ENCODE results near the gene DCTN1. TPM values are rescaled to one million over a fixed set of nuclear protein-coding genes. Genes with fewer than 3 reads are reported as not detected.
A peak's percentile ranks its signal among the peaks of the same experiment; 100 is the strongest.

The DCTN1 gene
- total and polyA plus RNA-seq, 2 donors (not counting 1 experiment from before 2014, with no cell fraction given): 46.7 to 143 TPM

DNA sequence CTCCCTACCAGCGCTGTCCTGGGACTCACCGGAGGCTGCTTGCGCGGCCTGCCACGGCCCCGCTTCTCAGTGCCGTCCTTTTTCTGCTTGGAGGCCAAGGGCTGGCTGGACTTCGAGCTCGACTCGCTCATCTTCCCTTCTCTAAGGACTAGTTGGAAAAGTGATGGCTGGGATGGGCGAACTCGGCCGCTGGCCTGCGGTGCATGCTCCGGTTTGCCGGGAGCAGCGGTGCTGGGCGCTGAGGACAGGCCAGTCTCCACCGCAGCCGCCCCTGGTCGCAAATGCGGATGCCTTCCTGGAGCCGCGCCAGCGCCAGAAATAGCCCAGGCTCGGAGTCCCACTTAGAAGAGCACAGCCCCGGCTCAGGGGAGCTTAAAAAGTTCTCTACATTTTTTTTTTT, 38.2 kb upstream of the DCTN1 start:
- H3K27ac Mint-ChIP-seq: no peak overlapping the region

DNA sequence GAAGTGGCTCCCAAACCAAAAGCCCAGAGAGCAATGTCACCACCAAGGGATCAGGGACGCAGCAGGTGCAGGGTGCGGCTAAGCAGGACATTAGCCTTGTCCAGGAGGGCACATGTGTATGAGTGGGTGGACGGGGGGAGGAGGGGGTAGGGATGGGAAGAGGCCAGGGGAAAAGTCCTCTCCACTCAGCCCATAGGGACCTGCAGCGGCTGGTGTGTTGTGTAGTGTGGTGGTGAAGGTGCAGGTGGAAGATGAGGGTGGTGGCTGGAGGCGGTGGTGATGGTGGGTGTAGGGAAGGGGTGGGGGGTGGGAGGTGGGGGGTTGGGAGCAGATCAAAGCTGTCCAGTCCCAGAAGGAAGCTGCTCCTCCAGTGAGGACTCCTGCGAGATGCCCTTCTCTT, 37.7 kb upstream of the DCTN1 start:
- peaks cover 62% of the 10 kb centered on the region for H3K4me1 Mint-ChIP-seq
- no peak overlapping the region for H3K27ac ChIP-seq (ENCODE audit: low read length in 2 of 2)
- TF ChIP-seq, protein P1, sequence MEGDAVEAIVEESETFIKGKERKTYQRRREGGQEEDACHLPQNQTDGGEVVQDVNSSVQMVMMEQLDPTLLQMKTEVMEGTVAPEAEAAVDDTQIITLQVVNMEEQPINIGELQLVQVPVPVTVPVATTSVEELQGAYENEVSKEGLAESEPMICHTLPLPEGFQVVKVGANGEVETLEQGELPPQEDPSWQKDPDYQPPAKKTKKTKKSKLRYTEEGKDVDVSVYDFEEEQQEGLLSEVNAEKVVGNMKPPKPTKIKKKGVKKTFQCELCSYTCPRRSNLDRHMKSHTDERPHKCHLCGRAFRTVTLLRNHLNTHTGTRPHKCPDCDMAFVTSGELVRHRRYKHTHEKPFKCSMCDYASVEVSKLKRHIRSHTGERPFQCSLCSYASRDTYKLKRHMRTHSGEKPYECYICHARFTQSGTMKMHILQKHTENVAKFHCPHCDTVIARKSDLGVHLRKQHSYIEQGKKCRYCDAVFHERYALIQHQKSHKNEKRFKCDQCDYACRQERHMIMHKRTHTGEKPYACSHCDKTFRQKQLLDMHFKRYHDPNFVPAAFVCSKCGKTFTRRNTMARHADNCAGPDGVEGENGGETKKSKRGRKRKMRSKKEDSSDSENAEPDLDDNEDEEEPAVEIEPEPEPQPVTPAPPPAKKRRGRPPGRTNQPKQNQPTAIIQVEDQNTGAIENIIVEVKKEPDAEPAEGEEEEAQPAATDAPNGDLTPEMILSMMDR (IDR thresholded peaks at IDR 0.05): no peak
- no peak for TF ChIP-seq EZH2 (IDR thresholded peaks at IDR 0.05; ENCODE audit: borderline replicate concordance, insufficient read depth, low read depth, low read length, poor library complexity, severe bottlenecking)
- ChIA-PET CTCF (no interaction called here), POLR2A (no interaction called here)
- no peaks in the 10 kb centered on the region for H4K20me1 ChIP-seq (ENCODE audit: control insufficient read depth, insufficient read depth, low read length, poor library complexity, severe bottlenecking)
- no peak overlapping the region for H3K9ac ChIP-seq (ENCODE audit: low read length)
- no peak overlapping the region for H3K4me3 ChIP-seq (ENCODE audit: control extremely low read depth in 1 of 5, extremely low read depth in 1 of 5, insufficient read depth in 1 of 5, low read depth in 2 of 5, low read length in 4 of 5)
- 95% methylated on average over 3 of the region's 6 CpGs for WGBS (ENCODE audit: insufficient coverage)
- no peaks in the 10 kb centered on the region for H3K27me3 Mint-ChIP-seq
- peaks cover 4% of the 10 kb centered on the region for H3K79me2 ChIP-seq (ENCODE audit: control insufficient read depth, insufficient read depth, low read length)
- DNase-seq (no peak), ATAC-seq (ENCODE audit: low read depth) (no peak)
- peaks cover 51 to 72% of the 10 kb centered on the region in 2 donors for H3K4me1 ChIP-seq (ENCODE audit: control insufficient read depth in 2 of 2, insufficient read depth in 2 of 2, low read length in 2 of 2)
- no peaks in the 10 kb centered on the region for H3K9me3 ChIP-seq (ENCODE audit: control extremely low read depth in 1 of 3, control insufficient read depth in 2 of 3, insufficient read depth in 1 of 3, low read length in 2 of 3)
- no peak overlapping the region for H3K4me3 Mint-ChIP-seq
- peak overlapping the region; percentile 73 for H3K27ac Mint-ChIP-seq
- no peak overlapping the region for H3K4me2 ChIP-seq (replicated peaks; ENCODE audit: low read depth, low read length, poor library complexity, severe bottlenecking)
- no peaks in the 10 kb centered on the region for H3K27me3 ChIP-seq (replicated peaks in 1 of 4; ENCODE audit: control extremely low read depth in 1 of 4, control insufficient read depth in 3 of 4, insufficient read depth in 4 of 4, low read length in 3 of 4)
- no peaks in the 10 kb centered on the region for H3K9me3 Mint-ChIP-seq (ENCODE audit: insufficient read depth)
- H3K36me3 ChIP-seq (replicated peaks in 1 of 2; ENCODE audit: control extremely low read depth in 1 of 2, control insufficient read depth in 1 of 2, extremely low read depth in 1 of 2, insufficient read depth in 2 of 2, low read length in 1 of 2): no peaks in the 10 kb centered on the region
- H2AFZ ChIP-seq (ENCODE audit: insufficient read depth, low read depth, low read length, poor library complexity, severe bottlenecking): no peak overlapping the region
- intact Hi-C loops (cut with micrococcal nuclease): no loop called here

More for the DNA sequence above, 38.2 kb upstream of the DCTN1 start:
- no peaks in the 10 kb centered on the region for H3K36me3 ChIP-seq (replicated peaks in 1 of 2; ENCODE audit: control extremely low read depth in 1 of 2, control insufficient read depth in 1 of 2, extremely low read depth in 1 of 2, insufficient read depth in 2 of 2, low read length in 1 of 2)
- TF ChIP-seq, protein P1 (IDR thresholded peaks at IDR 0.05): no peak
- TF ChIP-seq EZH2 (IDR thresholded peaks at IDR 0.05; ENCODE audit: borderline replicate concordance, insufficient read depth, low read depth, low read length, poor library complexity, severe bottlenecking): no peak
- peaks cover 4% of the 10 kb centered on the region for H3K79me2 ChIP-seq (ENCODE audit: control insufficient read depth, insufficient read depth, low read length)
- H3K4me1 Mint-ChIP-seq: peaks cover 62% of the 10 kb centered on the region
- no peak overlapping the region for H3K4me3 ChIP-seq (ENCODE audit: control extremely low read depth in 1 of 5, extremely low read depth in 1 of 5, insufficient read depth in 1 of 5, low read depth in 2 of 5, low read length in 4 of 5)
- DNase-seq: no peak
- H3K9me3 ChIP-seq (ENCODE audit: control extremely low read depth in 1 of 3, control insufficient read depth in 2 of 3, insufficient read depth in 1 of 3, low read length in 2 of 3): no peaks in the 10 kb centered on the region
- H3K9me3 Mint-ChIP-seq (ENCODE audit: insufficient read depth): no peaks in the 10 kb centered on the region
- ChIA-PET POLR2A (interaction anchor here (0.6 to 1.0 kb wide), 3 partner anchors 27 to 85 kb away, joined by 3 read pairs; no protein-coding TSS in a partner anchor), CTCF (no interaction called here)
- H2AFZ ChIP-seq (ENCODE audit: insufficient read depth, low read depth, low read length, poor library complexity, severe bottlenecking): no peak overlapping the region
- H3K27me3 ChIP-seq (replicated peaks in 1 of 4; ENCODE audit: control extremely low read depth in 1 of 4, control insufficient read depth in 3 of 4, insufficient read depth in 4 of 4, low read length in 3 of 4): no peaks in the 10 kb centered on the region
- H3K4me2 ChIP-seq (replicated peaks; ENCODE audit: low read depth, low read length, poor library complexity, severe bottlenecking): no peak overlapping the region
- ATAC-seq (ENCODE audit: low read depth): no peak
- no peak overlapping the region for H3K4me3 Mint-ChIP-seq
- intact Hi-C loops (cut with micrococcal nuclease): no loop called here
- peaks cover 48 to 71% of the 10 kb centered on the region in 2 donors for H3K4me1 ChIP-seq (ENCODE audit: control insufficient read depth in 2 of 2, insufficient read depth in 2 of 2, low read length in 2 of 2)
- no peak overlapping the region for H3K27ac ChIP-seq (ENCODE audit: low read length in 2 of 2)
- no peaks in the 10 kb centered on the region for H4K20me1 ChIP-seq (ENCODE audit: control insufficient read depth, insufficient read depth, low read length, poor library complexity, severe bottlenecking)
- H3K27me3 Mint-ChIP-seq: no peaks in the 10 kb centered on the region
- no peak overlapping the region for H3K9ac ChIP-seq (ENCODE audit: low read length)
- WGBS (ENCODE audit: insufficient coverage): over 99% methylated on average over 21 of the region's 27 CpGs

Measured in B cell (primary cell).